ENCODE results near the gene SIPA1. TPM values are rescaled to one million over a fixed set of nuclear protein-coding genes. Genes with fewer than 3 reads are reported as not detected.

The SIPA1 gene
- total and polyA plus RNA-seq, 2 of the 8 experiments (the other 6 are each of a cell fraction or from before 2014, with no cell fraction given): 35.3 to 72.2 TPM

DNA sequence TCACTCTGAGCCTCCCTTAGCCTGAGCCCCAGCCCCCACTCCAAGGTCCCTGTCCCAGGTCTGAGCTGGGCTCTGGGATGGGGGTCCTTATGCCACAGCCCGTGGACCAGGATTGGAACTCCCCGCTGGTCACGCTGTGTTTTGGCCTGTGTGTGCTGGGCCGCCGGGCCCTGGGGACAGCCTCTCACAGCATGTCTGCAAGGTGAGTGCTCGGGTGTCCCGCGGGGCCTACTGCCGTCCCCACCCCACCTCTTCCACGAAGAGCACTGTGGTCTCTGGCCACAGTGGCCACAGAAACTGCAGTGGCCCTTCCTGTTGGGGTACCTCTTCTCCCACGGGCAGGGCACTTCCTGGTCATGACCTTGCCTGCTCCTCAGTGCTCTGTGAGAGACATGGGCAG lies 3.5 kb upstream of the SIPA1 start:
- H3K23ac ChIP-seq (ENCODE audit: insufficient read length): no peak overlapping the region
- POLR2A ChIA-PET (ENCODE audit: partially characterized antibody): interaction anchor here (1.7 to 6.9 kb wide), 4 partner anchors 9 to 16 kb away, joined by 4 to 40 read pairs (median 7); no protein-coding TSS in a partner anchor
- no peak overlapping the region for H4K91ac ChIP-seq (replicated peaks; ENCODE audit: insufficient read length, low read length)

More for the DNA sequence above, 3.5 kb upstream of the SIPA1 start:
- Histone ChIP-seq H2BK20ac (ENCODE audit: low read length) (no peak overlapping the region), H3K4me3 (ENCODE audit: extremely low read depth in 1 of 4, insufficient read depth in 2 of 4, low read depth in 3 of 4, low read length in 4 of 4) (no peak overlapping the region), H3K14ac (ENCODE audit: insufficient read length) (no peak overlapping the region), H3K9ac (replicated peaks in 1 of 4; ENCODE audit: extremely low read depth in 1 of 4, low read depth in 3 of 4, low read length in 3 of 4) (no peak overlapping the region), H2BK5ac (ENCODE audit: low read depth, low read length) (no peak overlapping the region), H3K27me3 (replicated peaks in 1 of 4; ENCODE audit: control insufficient read depth in 3 of 4, extremely low read depth in 1 of 4, insufficient read depth in 3 of 4, low read length in 3 of 4) (no peaks in the 10 kb centered on the region), H2AK5ac (ENCODE audit: low read depth, low read length) (no peak overlapping the region), H3K23me2 (ENCODE audit: low read depth, low read length) (peaks cover 3% of the 10 kb centered on the region; the same call in 1 of the 2 replicates), H3K9me3 (ENCODE audit: insufficient read depth in 2 of 2, low read depth in 1 of 2, low read length in 1 of 2) (no peaks in the 10 kb centered on the region), H2AFZ (ENCODE audit: low read length) (no peak overlapping the region), H3K79me2 (ENCODE audit: control insufficient read depth in 1 of 2, insufficient read depth in 2 of 2, low read length in 2 of 2) (no peaks in the 10 kb centered on the region), H4K5ac (ENCODE audit: insufficient read length, low read depth, low read length) (no peak overlapping the region), H3K56ac (replicated peaks; ENCODE audit: insufficient read length, low read depth, low read length) (no peak overlapping the region), H3K4me1 (replicated peaks in 1 of 4; ENCODE audit: control insufficient read depth in 3 of 4, insufficient read depth in 4 of 4, low read length in 3 of 4) (peaks cover 3 to 15% (median 8%) of the 10 kb centered on the region in 4 experiments), H3K18ac (ENCODE audit: extremely low read depth, low read length) (no peak overlapping the region), H4K20me1 (replicated peaks in 1 of 2; ENCODE audit: control insufficient read depth in 1 of 2, insufficient read depth in 2 of 2, low read length in 2 of 2) (peaks cover 0 to 13% of the 10 kb centered on the region in 2 experiments), H2BK120ac (replicated peaks; ENCODE audit: low read depth, low read length) (no peak overlapping the region), H3K4ac (replicated peaks; ENCODE audit: insufficient read length, low read depth, low read length) (no peak overlapping the region), H3K36me3 (ENCODE audit: control insufficient read depth in 2 of 4, insufficient read depth in 4 of 4, low read length in 3 of 4) (peaks cover 4 to 44% (median 29%) of the 10 kb centered on the region in 4 experiments; a peak in 7 of 8 replicates), H2BK15ac (ENCODE audit: low read length) (no peak overlapping the region), H4K8ac (ENCODE audit: extremely low read depth, insufficient read depth, low read length) (no peak overlapping the region), H3K79me1 (ENCODE audit: low read depth, low read length) (peaks cover 4% of the 10 kb centered on the region; the same call in 1 of the 2 replicates), H2BK12ac (ENCODE audit: low read depth, low read length) (no peak overlapping the region), H3K27ac (ENCODE audit: low read depth, low read length) (no peak overlapping the region), H3K4me2 (ENCODE audit: insufficient read depth in 1 of 2, low read depth in 2 of 2, low read length in 2 of 2) (no peak overlapping the region)
- DNase-seq (ENCODE audit: low read depth in 1 of 2, low spot score in 2 of 2) (no peak), FAIRE-seq (no peak)
- CTCF ChIA-PET (ENCODE audit: partially characterized antibody): interaction anchor here (1.6 to 2.4 kb wide), 2 partner anchors 9 to 25 kb away, joined by 3 to 9 read pairs; no protein-coding TSS in a partner anchor
- TF ChIP-seq POLR2AphosphoS5 (IDR thresholded peaks at IDR 0.05; ENCODE audit: low read depth, low read length) (no peak), CHD1 (IDR thresholded peaks at IDR 0.05; ENCODE audit: low read depth, low read length) (no peak), CEBPB (IDR thresholded peaks at IDR 0.05; ENCODE audit: low read depth, low read length) (no peak), GABPA (IDR thresholded peaks at IDR 0.05; ENCODE audit: borderline replicate concordance, insufficient read depth, low read length) (no peak), SIN3A (conservative IDR thresholded peaks at IDR 0.05 in 1 of 2, IDR thresholded peaks at IDR 0.05 in 1 of 2; ENCODE audit: low read depth in 1 of 2, low read length in 2 of 2) (no peak), BACH1 (IDR thresholded peaks at IDR 0.05; ENCODE audit: low read length) (no peak), CREB1 (IDR thresholded peaks at IDR 0.05) (no peak), TAF7 (optimal IDR thresholded peaks at IDR 0.05; ENCODE audit: borderline replicate concordance, low read depth, low read length) (no peak)
- TF ChIP-seq, protein P1, sequence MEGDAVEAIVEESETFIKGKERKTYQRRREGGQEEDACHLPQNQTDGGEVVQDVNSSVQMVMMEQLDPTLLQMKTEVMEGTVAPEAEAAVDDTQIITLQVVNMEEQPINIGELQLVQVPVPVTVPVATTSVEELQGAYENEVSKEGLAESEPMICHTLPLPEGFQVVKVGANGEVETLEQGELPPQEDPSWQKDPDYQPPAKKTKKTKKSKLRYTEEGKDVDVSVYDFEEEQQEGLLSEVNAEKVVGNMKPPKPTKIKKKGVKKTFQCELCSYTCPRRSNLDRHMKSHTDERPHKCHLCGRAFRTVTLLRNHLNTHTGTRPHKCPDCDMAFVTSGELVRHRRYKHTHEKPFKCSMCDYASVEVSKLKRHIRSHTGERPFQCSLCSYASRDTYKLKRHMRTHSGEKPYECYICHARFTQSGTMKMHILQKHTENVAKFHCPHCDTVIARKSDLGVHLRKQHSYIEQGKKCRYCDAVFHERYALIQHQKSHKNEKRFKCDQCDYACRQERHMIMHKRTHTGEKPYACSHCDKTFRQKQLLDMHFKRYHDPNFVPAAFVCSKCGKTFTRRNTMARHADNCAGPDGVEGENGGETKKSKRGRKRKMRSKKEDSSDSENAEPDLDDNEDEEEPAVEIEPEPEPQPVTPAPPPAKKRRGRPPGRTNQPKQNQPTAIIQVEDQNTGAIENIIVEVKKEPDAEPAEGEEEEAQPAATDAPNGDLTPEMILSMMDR (IDR thresholded peaks at IDR 0.05; ENCODE audit: control extremely low read depth in 1 of 3, insufficient read depth in 1 of 3, low read depth in 1 of 3, low read length in 3 of 3): no peak
- TF ChIP-seq, protein P2, sequence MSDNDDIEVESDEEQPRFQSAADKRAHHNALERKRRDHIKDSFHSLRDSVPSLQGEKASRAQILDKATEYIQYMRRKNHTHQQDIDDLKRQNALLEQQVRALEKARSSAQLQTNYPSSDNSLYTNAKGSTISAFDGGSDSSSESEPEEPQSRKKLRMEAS (IDR thresholded peaks at IDR 0.05): no peak
- 91% methylated on average over 11 of the region's 11 CpGs; no CpG with 5 or more reads in 1 of the 2 experiments for WGBS, 2 experiments (ENCODE audit: extremely low coverage in 1 of 2, insufficient coverage in 1 of 2, insufficient read length in 1 of 2, insufficient replicate concordance in 2 of 2, low coverage in 1 of 2, low lambda C conversion rate in 2 of 2, missing lambda C conversion rate in 1 of 2)

Measured in H1 (cell line).